Hepatocyte (in vitro differentiated cells): ENCODE measurements around the gene OCRL. TPM values are rescaled to one million over a fixed set of nuclear protein-coding genes. Genes with fewer than 3 reads are reported as not detected.

Experiments
- DNase-seq: peaks from one replicate; pipeline ENCODE4 v3.0.0-alpha.2; 2016; ENCODE audit warnings: low spot score
- H2AFZ ChIP-seq: fragments of 200-600 bp; sonication (generic); 2 replicates; pipeline ENCODE4 v1.6.0; 2016; ENCODE audit warnings: antibody characterized with exemption, mild to moderate bottlenecking
- H3K27ac ChIP-seq: fragments of 200-600 bp; sonication (generic); 2 replicates; pipeline ENCODE4 v1.5.1; 2016; ENCODE audit warnings: mild to moderate bottlenecking
- H3K27me3 ChIP-seq: fragments of 200-600 bp; sonication (generic); 2 replicates; pipeline ENCODE4 v1.6.1; 2016
- H3K36me3 ChIP-seq: fragments of 200-600 bp; sonication (generic); replicated peaks from 2 replicates; pipeline ENCODE4 v1.5.1; 2016; ENCODE audit warnings: low read depth; ENCODE audit not compliant: insufficient read depth
- H3K4me1 ChIP-seq: fragments of 200-600 bp; sonication (generic); 2 replicates; pipeline ENCODE4 v1.5.1; 2016; ENCODE audit warnings: mild to moderate bottlenecking, moderate library complexity; ENCODE audit not compliant: insufficient read depth
- H3K4me2 ChIP-seq: fragments of 200-600 bp; sonication (generic); 2 replicates; pipeline ENCODE4 v1.6.0; 2016
- H3K4me3 ChIP-seq: fragments of 200-600 bp; sonication (generic); 2 replicates; pipeline ENCODE4 v1.5.1; 2016; ENCODE audit warnings: mild to moderate bottlenecking
- H3K79me2 ChIP-seq: fragments of 200-600 bp; sonication (generic); 2 replicates; pipeline ENCODE4 v1.6.0; 2017; ENCODE audit warnings: mild to moderate bottlenecking
- H3K9me2 ChIP-seq: fragments of 200-600 bp; sonication (generic); replicated peaks from 2 replicates; pipeline ENCODE4 v1.6.0; 2017; ENCODE audit warnings: mild to moderate bottlenecking; ENCODE audit not compliant: insufficient read depth
- H3K9me3 ChIP-seq: fragments of 200-600 bp; sonication (generic); 2 replicates; pipeline ENCODE4 v1.5.1; 2016; ENCODE audit warnings: low read depth, mild to moderate bottlenecking
- H4K20me1 ChIP-seq: fragments of 200-600 bp; sonication (generic); 2 replicates; pipeline ENCODE4 v1.6.0; 2016; ENCODE audit warnings: mild to moderate bottlenecking; ENCODE audit not compliant: insufficient read depth, poor library complexity, severe bottlenecking
- EZH2 ChIP-seq: fragments of 200-600 bp; sonication (generic); IDR thresholded peaks from 2 replicates; pipeline ENCODE4 v1.6.1; 2016; ENCODE audit warnings: antibody characterized with exemption, mild to moderate bottlenecking, borderline replicate concordance
- EZH2phosphoT487 ChIP-seq: fragments of 200-600 bp; sonication (generic); IDR thresholded peaks from one replicate; pipeline ENCODE4 v1.6.1; 2018; ENCODE audit warnings: antibody characterized with exemption, mild to moderate bottlenecking, low read depth, moderate library complexity; ENCODE audit not compliant: unreplicated experiment, severe bottlenecking
- WGBS: methylation state at CpG from one replicate; pipeline ENCODE4 v1.1.6; 2016; ENCODE audit warnings: low lambda C conversion rate; ENCODE audit errors: missing lambda C conversion rate; 5-methylcytosine and 5-hydroxymethylcytosine counted together
- polyA plus RNA-seq: library from polyadenylated mRNA; unstranded; fragments of >200 nt; fragmentation: Nextera tagmentation; extraction: Ambion mirVana; gene quantifications from 2 replicates; pipeline ENCODE4 v1.2.1, GENCODE V29; 2016
- total RNA-seq: library from RNA; depleted of rRNA; stranded (reverse); fragments of >200 nt; gene quantifications from 2 replicates; pipeline ENCODE4 v1.2.3, GENCODE V29; 2014
- TF ChIP-seq, protein P1 (sequence below): fragments of 200-600 bp; sonication (generic); IDR thresholded peaks from 2 replicates; pipeline ENCODE4 v1.5.1; 2016; ENCODE audit warnings: antibody characterized with exemption, mild to moderate bottlenecking; ENCODE audit not compliant: poor library complexity

Gene OCRL
- total and polyA plus RNA-seq, 2 experiments from 2014 or later = 10.5 to 18.4 TPM

DNA sequence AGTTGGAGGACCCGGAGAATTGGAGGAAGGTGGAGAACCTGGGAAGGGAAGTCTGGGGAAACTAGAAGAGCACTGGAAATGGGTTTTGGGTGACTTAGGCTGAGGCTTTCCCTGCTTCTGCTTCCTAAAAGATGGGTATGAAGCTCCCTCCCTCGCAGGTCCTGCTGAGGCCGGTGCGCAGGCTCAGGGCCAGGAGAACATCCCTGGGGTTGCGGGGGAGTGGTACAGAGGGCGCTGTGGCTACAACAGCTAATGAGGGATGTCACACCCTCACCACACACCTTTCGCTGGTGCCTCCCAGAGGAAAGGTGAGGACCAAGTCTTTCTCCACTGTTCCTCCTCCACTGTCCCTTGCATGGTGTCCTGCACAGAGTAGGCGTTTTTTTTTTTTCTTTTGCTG, 98.9 kb downstream of the OCRL start:
- WGBS = 81% methylated on average over 8 of the region's 8 CpGs
- H3K27ac ChIP-seq = no peak overlapping the region
- no peaks in the 10 kb centered on the region for H3K9me2 ChIP-seq
- H3K36me3 ChIP-seq = no peaks in the 10 kb centered on the region
- TF ChIP-seq, protein P1, sequence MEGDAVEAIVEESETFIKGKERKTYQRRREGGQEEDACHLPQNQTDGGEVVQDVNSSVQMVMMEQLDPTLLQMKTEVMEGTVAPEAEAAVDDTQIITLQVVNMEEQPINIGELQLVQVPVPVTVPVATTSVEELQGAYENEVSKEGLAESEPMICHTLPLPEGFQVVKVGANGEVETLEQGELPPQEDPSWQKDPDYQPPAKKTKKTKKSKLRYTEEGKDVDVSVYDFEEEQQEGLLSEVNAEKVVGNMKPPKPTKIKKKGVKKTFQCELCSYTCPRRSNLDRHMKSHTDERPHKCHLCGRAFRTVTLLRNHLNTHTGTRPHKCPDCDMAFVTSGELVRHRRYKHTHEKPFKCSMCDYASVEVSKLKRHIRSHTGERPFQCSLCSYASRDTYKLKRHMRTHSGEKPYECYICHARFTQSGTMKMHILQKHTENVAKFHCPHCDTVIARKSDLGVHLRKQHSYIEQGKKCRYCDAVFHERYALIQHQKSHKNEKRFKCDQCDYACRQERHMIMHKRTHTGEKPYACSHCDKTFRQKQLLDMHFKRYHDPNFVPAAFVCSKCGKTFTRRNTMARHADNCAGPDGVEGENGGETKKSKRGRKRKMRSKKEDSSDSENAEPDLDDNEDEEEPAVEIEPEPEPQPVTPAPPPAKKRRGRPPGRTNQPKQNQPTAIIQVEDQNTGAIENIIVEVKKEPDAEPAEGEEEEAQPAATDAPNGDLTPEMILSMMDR = no peak
- no peak for TF ChIP-seq EZH2
- TF ChIP-seq EZH2phosphoT487 = no peak
- no peak overlapping the region for H3K4me2 ChIP-seq
- no peaks in the 10 kb centered on the region for H3K4me1 ChIP-seq
- H2AFZ ChIP-seq = no peak overlapping the region
- H3K27me3 ChIP-seq = no peaks in the 10 kb centered on the region
- H4K20me1 ChIP-seq = no peaks in the 10 kb centered on the region
- no peak overlapping the region for H3K4me3 ChIP-seq
- DNase-seq = no peak
- no peaks in the 10 kb centered on the region for H3K79me2 ChIP-seq
- no peaks in the 10 kb centered on the region for H3K9me3 ChIP-seq

- H3K4me1 ChIP-seq = no peaks in the 10 kb centered on the region
- DNase-seq = no peak
- H3K4me3 ChIP-seq = no peak overlapping the region
- no peak overlapping the region for H3K27ac ChIP-seq
- no peaks in the 10 kb centered on the region for H3K36me3 ChIP-seq
- no peaks in the 10 kb centered on the region for H4K20me1 ChIP-seq
- WGBS = 79% methylated on average over 1 of the region's 1 CpG
- H3K79me2 ChIP-seq = no peaks in the 10 kb centered on the region
- no peaks in the 10 kb centered on the region for H3K27me3 ChIP-seq
- H3K9me2 ChIP-seq = no peaks in the 10 kb centered on the region
- no peak overlapping the region for H2AFZ ChIP-seq
- no peak overlapping the region for H3K4me2 ChIP-seq
- TF ChIP-seq EZH2 (no peak), EZH2phosphoT487 (no peak)
- TF ChIP-seq, protein P1 = no peak
- no peaks in the 10 kb centered on the region for H3K9me3 ChIP-seq
Measured at GRCh38 chrX:129640737-129641136, 100.7 kb downstream of the OCRL start.

DNA sequence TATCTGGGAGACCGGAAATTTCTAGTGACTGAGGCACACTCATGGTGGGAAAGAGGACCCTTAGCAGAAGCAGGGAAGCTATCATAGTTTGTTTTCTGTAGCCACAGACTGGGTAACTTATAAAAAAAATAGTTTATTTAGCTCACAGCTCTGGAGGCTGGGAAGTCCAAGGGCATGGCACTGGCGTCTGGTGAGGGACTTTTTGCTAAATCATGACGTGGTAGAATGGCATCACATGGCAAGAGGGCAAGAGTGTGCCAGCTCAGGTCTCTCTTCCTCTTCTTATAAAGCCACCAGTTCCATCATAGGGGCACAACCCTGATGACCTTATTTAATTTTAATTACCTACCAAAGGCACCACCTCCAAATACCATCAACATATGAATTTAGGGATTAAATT, 101.4 kb downstream of the OCRL start:
- H3K4me3 ChIP-seq = no peak overlapping the region
- H3K79me2 ChIP-seq = no peaks in the 10 kb centered on the region
- no peaks in the 10 kb centered on the region for H3K36me3 ChIP-seq
- no peak overlapping the region for H3K27ac ChIP-seq
- no peak overlapping the region for H2AFZ ChIP-seq
- 67% methylated on average over 3 of the region's 3 CpGs for WGBS
- no peaks in the 10 kb centered on the region for H3K27me3 ChIP-seq
- no peaks in the 10 kb centered on the region for H3K4me1 ChIP-seq
- H3K9me2 ChIP-seq = no peaks in the 10 kb centered on the region
- no peak for DNase-seq
- no peaks in the 10 kb centered on the region for H3K9me3 ChIP-seq
- no peaks in the 10 kb centered on the region for H4K20me1 ChIP-seq
- TF ChIP-seq EZH2phosphoT487 (no peak), EZH2 (no peak)
- TF ChIP-seq, protein P1 = no peak
- H3K4me2 ChIP-seq = no peak overlapping the region

GRCh38 chrX:129641941-129642340, 101.9 kb downstream of the OCRL start:
- WGBS = 84% methylated on average over 3 of the region's 3 CpGs
- no peaks in the 10 kb centered on the region for H3K36me3 ChIP-seq
- TF ChIP-seq, protein P1 = no peak
- no peak for TF ChIP-seq EZH2phosphoT487
- H3K4me3 ChIP-seq = no peak overlapping the region
- no peak overlapping the region for H2AFZ ChIP-seq
- no peak overlapping the region for H3K27ac ChIP-seq
- H3K4me2 ChIP-seq = no peak overlapping the region
- H3K27me3 ChIP-seq = no peaks in the 10 kb centered on the region
- H3K9me2 ChIP-seq = no peaks in the 10 kb centered on the region
- no peaks in the 10 kb centered on the region for H3K4me1 ChIP-seq
- H4K20me1 ChIP-seq = no peaks in the 10 kb centered on the region
- no peak for DNase-seq
- no peaks in the 10 kb centered on the region for H3K79me2 ChIP-seq
- H3K9me3 ChIP-seq = no peaks in the 10 kb centered on the region
